Measurements from ENCODE around the gene GCSH. TPM values are rescaled to one million over a fixed set of nuclear protein-coding genes. Genes with fewer than 3 reads are reported as not detected.

The GCSH gene
- total and polyA plus RNA-seq, 2 of the 13 experiments (the other 11 are each of a cell fraction or from before 2014, with no cell fraction given), result 35.9 to 103 TPM

- POLR2A ChIA-PET, result interaction anchor here (0.5 to 1.9 kb wide), 2 partner anchors 27 to 67 kb away, joined by 3 to 6 read pairs; partner anchors contain the start of gene C16orf46
- Histone ChIP-seq H3K4me1 (ENCODE audit: insufficient read depth, low read length) (peaks cover 45% of the 10 kb centered on the region), H2AFZ (ENCODE audit: low read length) (no peak overlapping the region), H3K9ac (ENCODE audit: insufficient read depth, low read depth, low read length) (no peak overlapping the region), H3K4me2 (ENCODE audit: low read depth, low read length) (no peak overlapping the region), H3K27ac (ENCODE audit: extremely low read length, insufficient read depth, low read length) (no peak overlapping the region), H3K27me3 (ENCODE audit: control insufficient read depth in 1 of 2, insufficient read depth in 2 of 2, low read length in 2 of 2) (peaks cover 1 to 27% of the 10 kb centered on the region in 2 experiments; a peak in 3 of 5 replicates), H3K36me3 (replicated peaks in 1 of 2; ENCODE audit: control insufficient read depth in 1 of 2, insufficient read depth in 2 of 2, low read length in 2 of 2) (no peaks in the 10 kb centered on the region; a peak in 1 of 5 replicates), H3K4me3 (replicated peaks in 1 of 3; ENCODE audit: insufficient read depth in 1 of 3, low read depth in 2 of 3, low read length in 3 of 3) (no peak overlapping the region), H4K20me1 (ENCODE audit: insufficient read depth, low read length) (no peaks in the 10 kb centered on the region), H3K79me2 (ENCODE audit: insufficient read depth, low read length) (no peaks in the 10 kb centered on the region), H3K9me3 (ENCODE audit: low read length) (no peaks in the 10 kb centered on the region)
- CTCF ChIA-PET (ENCODE audit: low intra/inter-chr PET ratio, low total read pairs), result no interaction called here
- no TSS peak for BruUV-seq (replicated peaks)
- ATAC-seq (peak; percentile 8; the same call in 1 of the 3 replicates), DNase-seq (ENCODE audit: low spot score) (peak; percentile 31), FAIRE-seq (no peak)
- in situ Hi-C loops (cut with HindIII; ENCODE audit: extremely low pct_ligation_motif_present, low pct_unique_long_range_greater_than_20kb) (no loop called here), intact Hi-C loops (cut with micrococcal nuclease; ENCODE audit: unreplicated experiment) (loop anchor here (5.0 to 10.0 kb wide), 2 partner anchors 33 to 109 kb away; partner anchors contain the start of gene ATMIN)
- TF ChIP-seq SOX6 (IDR thresholded peaks at IDR 0.05) (no peak), SOX6 (CRISPR knock-in tag; IDR thresholded peaks at IDR 0.05) (no peak), FOSL2 (CRISPR knock-in tag; IDR thresholded peaks at IDR 0.05) (peak; percentile 30)
- 3% methylated on average over 4 of the region's 4 CpGs for WGBS (ENCODE audit: low lambda C conversion rate)
Measured at GRCh38 chr16:81143921-81144471, 47.8 kb upstream of the GCSH start.

DNA sequence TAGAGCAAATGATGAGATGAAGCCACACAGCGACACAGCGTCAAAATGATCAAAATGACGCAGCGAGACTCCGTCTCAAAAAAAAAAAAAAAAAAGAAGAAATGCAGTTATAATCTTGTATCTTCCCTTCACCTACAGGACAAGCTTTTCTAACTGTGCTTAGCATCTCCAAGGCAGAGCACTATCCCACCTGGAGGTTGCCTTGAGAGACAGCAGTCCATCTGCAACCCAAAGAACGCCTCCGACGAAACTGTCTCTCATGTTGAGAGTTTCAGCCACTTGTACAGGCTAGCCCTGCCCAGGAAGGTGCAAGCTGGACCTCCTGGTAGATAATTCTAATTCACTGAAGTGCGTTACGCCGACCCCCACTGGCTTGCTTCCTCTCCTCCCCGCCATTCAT, 46.7 kb upstream of the GCSH start:
- Histone ChIP-seq H3K9me3 (ENCODE audit: low read length) (no peaks in the 10 kb centered on the region), H3K4me2 (ENCODE audit: low read depth, low read length) (no peak overlapping the region), H3K4me1 (ENCODE audit: insufficient read depth, low read length) (peaks cover 45% of the 10 kb centered on the region), H3K79me2 (ENCODE audit: insufficient read depth, low read length) (no peaks in the 10 kb centered on the region), H3K27ac (ENCODE audit: extremely low read length, insufficient read depth, low read length) (no peak overlapping the region), H3K4me3 (replicated peaks in 1 of 3; ENCODE audit: insufficient read depth in 1 of 3, low read depth in 2 of 3, low read length in 3 of 3) (no peak overlapping the region), H3K36me3 (replicated peaks in 1 of 2; ENCODE audit: control insufficient read depth in 1 of 2, insufficient read depth in 2 of 2, low read length in 2 of 2) (no peaks in the 10 kb centered on the region; a peak in 1 of 5 replicates), H3K9ac (ENCODE audit: insufficient read depth, low read depth, low read length) (no peak overlapping the region), H2AFZ (ENCODE audit: low read length) (no peak overlapping the region), H4K20me1 (ENCODE audit: insufficient read depth, low read length) (no peaks in the 10 kb centered on the region), H3K27me3 (ENCODE audit: control insufficient read depth in 1 of 2, insufficient read depth in 2 of 2, low read length in 2 of 2) (peaks cover 1 to 21% of the 10 kb centered on the region in 2 experiments; a peak in 3 of 5 replicates)
- TF ChIP-seq, protein P1, sequence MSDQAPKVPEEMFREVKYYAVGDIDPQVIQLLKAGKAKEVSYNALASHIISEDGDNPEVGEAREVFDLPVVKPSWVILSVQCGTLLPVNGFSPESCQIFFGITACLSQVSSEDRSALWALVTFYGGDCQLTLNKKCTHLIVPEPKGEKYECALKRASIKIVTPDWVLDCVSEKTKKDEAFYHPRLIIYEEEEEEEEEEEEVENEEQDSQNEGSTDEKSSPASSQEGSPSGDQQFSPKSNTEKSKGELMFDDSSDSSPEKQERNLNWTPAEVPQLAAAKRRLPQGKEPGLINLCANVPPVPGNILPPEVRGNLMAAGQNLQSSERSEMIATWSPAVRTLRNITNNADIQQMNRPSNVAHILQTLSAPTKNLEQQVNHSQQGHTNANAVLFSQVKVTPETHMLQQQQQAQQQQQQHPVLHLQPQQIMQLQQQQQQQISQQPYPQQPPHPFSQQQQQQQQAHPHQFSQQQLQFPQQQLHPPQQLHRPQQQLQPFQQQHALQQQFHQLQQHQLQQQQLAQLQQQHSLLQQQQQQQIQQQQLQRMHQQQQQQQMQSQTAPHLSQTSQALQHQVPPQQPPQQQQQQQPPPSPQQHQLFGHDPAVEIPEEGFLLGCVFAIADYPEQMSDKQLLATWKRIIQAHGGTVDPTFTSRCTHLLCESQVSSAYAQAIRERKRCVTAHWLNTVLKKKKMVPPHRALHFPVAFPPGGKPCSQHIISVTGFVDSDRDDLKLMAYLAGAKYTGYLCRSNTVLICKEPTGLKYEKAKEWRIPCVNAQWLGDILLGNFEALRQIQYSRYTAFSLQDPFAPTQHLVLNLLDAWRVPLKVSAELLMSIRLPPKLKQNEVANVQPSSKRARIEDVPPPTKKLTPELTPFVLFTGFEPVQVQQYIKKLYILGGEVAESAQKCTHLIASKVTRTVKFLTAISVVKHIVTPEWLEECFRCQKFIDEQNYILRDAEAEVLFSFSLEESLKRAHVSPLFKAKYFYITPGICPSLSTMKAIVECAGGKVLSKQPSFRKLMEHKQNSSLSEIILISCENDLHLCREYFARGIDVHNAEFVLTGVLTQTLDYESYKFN (CRISPR knock-in tag; conservative IDR thresholded peaks at IDR 0.05), result no peak
- no peak for TF ChIP-seq JUND (CRISPR knock-in tag; IDR thresholded peaks at IDR 0.05)
- TF ChIP-seq ZNF460 (CRISPR knock-in tag; IDR thresholded peaks at IDR 0.05; ENCODE audit: borderline replicate concordance), result no peak
- CTCF ChIA-PET (ENCODE audit: low intra/inter-chr PET ratio, low total read pairs), result no interaction called here
- DNase-seq (ENCODE audit: low spot score) (no peak), FAIRE-seq (no peak), ATAC-seq (no peak)
- POLR2A ChIA-PET, result interaction anchor here (1.9 kb wide), 1 partner anchor 66 kb away, joined by 6 read pairs; the partner anchor contains the start of gene C16orf46
- in situ Hi-C loops (cut with HindIII; ENCODE audit: extremely low pct_ligation_motif_present, low pct_unique_long_range_greater_than_20kb), result no loop called here
- intact Hi-C loops (cut with micrococcal nuclease; ENCODE audit: unreplicated experiment), result loop anchor here (5.0 to 10.0 kb wide), 2 partner anchors 34 to 108 kb away; partner anchors contain the start of gene ATMIN
- BruUV-seq (replicated peaks), result no TSS peak
- WGBS (ENCODE audit: low lambda C conversion rate), result 76% methylated on average over 12 of the region's 12 CpGs
